Keratinocyte (primary cell): ENCODE data around the gene LIG1. TPM values are rescaled to one million over a fixed set of nuclear protein-coding genes. Genes with fewer than 3 reads are reported as not detected.

ENCODE experiments used
- DNase-seq: peaks from one replicate; pipeline ENCODE4 v3.0.0-alpha.2; 2011; ENCODE audit warnings: low read depth, missing footprints, low spot score
- FAIRE-seq: peaks from 2 replicates; lab custom pipeline; 2011; peaks lifted over from hg19 to GRCh38; lab: Jason Lieb, UNC
- H2AFZ ChIP-seq: 2 replicates; pipeline ENCODE4 v1.6.0; 2012; ENCODE audit warnings: low read length, control low read depth, inconsistent platforms; ENCODE audit not compliant: control insufficient read depth
- H3K27ac ChIP-seq: 2 replicates; pipeline ENCODE4 v1.5.1; 2011; ENCODE audit warnings: low read length; ENCODE audit not compliant: control insufficient read depth, insufficient read depth
- H3K27me3 ChIP-seq: 3 replicates; pipeline ENCODE4 v1.6.0; 2011; ENCODE audit warnings: low read length; ENCODE audit not compliant: control insufficient read depth, insufficient read depth; ENCODE audit errors: extremely low read depth
- H3K36me3 ChIP-seq, 2 experiments: 2 replicates in 1 of 2; 3 replicates in 1 of 2; pipeline ENCODE4 v1.5.1; 2011; ENCODE audit warnings: low read length in 2 of 2, mild to moderate bottlenecking in 1 of 2; ENCODE audit not compliant: control insufficient read depth in 2 of 2, insufficient read depth in 2 of 2; ENCODE audit errors: extremely low read depth in 1 of 2
- H3K4me1 ChIP-seq: 3 replicates; pipeline ENCODE4 v1.5.1; 2011; ENCODE audit warnings: low read length; ENCODE audit not compliant: control insufficient read depth, insufficient read depth; ENCODE audit errors: extremely low read depth
- H3K4me2 ChIP-seq: 3 replicates; pipeline ENCODE4 v1.6.0; 2011; ENCODE audit warnings: low read depth, low read length; ENCODE audit not compliant: control insufficient read depth, insufficient read depth; ENCODE audit errors: extremely low read depth
- H3K4me3 ChIP-seq, 3 experiments: fragments of 200-600 bp in 1 of 3; sonication (generic) in 1 of 3; 2 replicates in 2 of 3; 3 replicates in 1 of 3; pipeline ENCODE4 v1.5.1; 2011 to 2016; ENCODE audit warnings: low read length in 3 of 3, mild to moderate bottlenecking in 3 of 3, control low read depth in 2 of 3, inconsistent platforms in 1 of 3, low read depth in 1 of 3, mixed read lengths in 1 of 3, mixed run types in 1 of 3, moderate library complexity in 1 of 3; ENCODE audit not compliant: control insufficient read depth in 2 of 3, insufficient read depth in 2 of 3; ENCODE audit errors: extremely low read depth in 1 of 3
- H3K79me2 ChIP-seq: 2 replicates; pipeline ENCODE4 v1.6.0; 2012; ENCODE audit warnings: low read length; ENCODE audit not compliant: control insufficient read depth, insufficient read depth
- H3K9ac ChIP-seq: 3 replicates; pipeline ENCODE4 v1.6.0; 2011; ENCODE audit warnings: low read length; ENCODE audit not compliant: control insufficient read depth, insufficient read depth; ENCODE audit errors: extremely low read depth
- H3K9me1 ChIP-seq: 3 replicates; pipeline ENCODE4 v1.6.0; 2011; ENCODE audit warnings: low read length; ENCODE audit not compliant: control insufficient read depth, insufficient read depth; ENCODE audit errors: extremely low read depth
- H3K9me3 ChIP-seq: 2 replicates; pipeline ENCODE4 v1.5.1; 2012; ENCODE audit warnings: low read depth, low read length; ENCODE audit not compliant: control insufficient read depth
- H4K20me1 ChIP-seq: 3 replicates; pipeline ENCODE4 v1.6.0; 2011; ENCODE audit warnings: low read length; ENCODE audit not compliant: control insufficient read depth, insufficient read depth; ENCODE audit errors: extremely low read depth
- CTCF ChIP-seq, 3 experiments: IDR thresholded peaks in 1 of 3; conservative IDR thresholded peaks in 1 of 3; optimal IDR thresholded peaks in 1 of 3; 2 replicates in 2 of 3; 3 replicates in 1 of 3; pipeline versions ENCODE3 to v1.5.1; 2011; ENCODE audit warnings: low read length in 3 of 3, mild to moderate bottlenecking in 3 of 3, moderate library complexity in 2 of 3, control low read depth in 1 of 3, inconsistent platforms in 1 of 3; ENCODE audit not compliant: insufficient read depth in 2 of 3; ENCODE audit errors: extremely low read depth in 1 of 3
- EZH2 ChIP-seq: IDR thresholded peaks from one replicate; pipeline ENCODE4 v1.6.1; 2012; ENCODE audit warnings: inconsistent platforms, mild to moderate bottlenecking, low read length, moderate library complexity
- dilution Hi-C: fragments of 300-500 bp; cut with MboI; formaldehyde crosslinking; loops from one replicate; pipeline ENCODE4 v1.7.0; 2020; ENCODE audit warnings: low sequenced_read_pairs; ENCODE audit not compliant: extremely low pct_ligation_motif_present
- polyA plus RNA-seq, 5 experiments: library from polyadenylated mRNA; depleted of rRNA in 3 of 5; stranded (reverse) in 3 of 5; stranded (forward) in 1 of 5; unstranded in 1 of 5; fragments of >200 nt; gene quantifications; 1 replicate in 1 of 5; 2 replicates in 3 of 5; 3 replicates in 1 of 5; pipeline versions ENCODE4 v1.2.1 to v1.2.3, GENCODE V29; 2011 to 2012; ENCODE audit warnings: missing spikeins in 2 of 5, low read depth in 1 of 5, low replicate concordance in 1 of 5

Gene LIG1
- polyA plus RNA-seq, 1 donor (not counting 4 experiments of a cell fraction or from before 2014, with no cell fraction given), result 16.5 TPM

- Histone ChIP-seq H3K9me3 (no peaks in the 10 kb centered on the region), H3K27me3 (no peaks in the 10 kb centered on the region), H3K4me1 (peaks cover 5% of the 10 kb centered on the region), H3K9me1 (no peaks in the 10 kb centered on the region), H3K79me2 (no peaks in the 10 kb centered on the region), H2AFZ (no peak overlapping the region), H3K27ac (no peak overlapping the region), H4K20me1 (no peaks in the 10 kb centered on the region), H3K9ac (no peak overlapping the region), H3K4me3 (no peak overlapping the region), H3K4me2 (no peak overlapping the region), H3K36me3 (no peaks in the 10 kb centered on the region)
- dilution Hi-C loops, result no loop called here
- DNase-seq, result no peak
- peak; percentile 57 to 69 (median 62) for TF ChIP-seq CTCF (optimal IDR thresholded peaks at IDR 0.05 in 1 of 3, IDR thresholded peaks at IDR 0.05 in 1 of 3, conservative IDR thresholded peaks at IDR 0.05 in 1 of 3; ENCODE audit: extremely low read depth in 1 of 3, insufficient read depth in 2 of 3, low read length in 3 of 3)
- TF ChIP-seq EZH2, result no peak
- FAIRE-seq, result no peak
Measured at GRCh38 chr19:48102870-48103751, 67.0 kb downstream of the LIG1 start.

GRCh38 chr19:48095612-48096175 lies 74.5 kb downstream of the LIG1 start:
- Histone ChIP-seq H3K9me1 (no peaks in the 10 kb centered on the region), H3K27me3 (peaks cover 9% of the 10 kb centered on the region), H3K27ac (no peak overlapping the region), H2AFZ (no peak overlapping the region), H3K9ac (no peak overlapping the region), H3K36me3 (no peaks in the 10 kb centered on the region), H3K4me3 (no peak overlapping the region), H3K9me3 (no peaks in the 10 kb centered on the region), H3K4me1 (no peaks in the 10 kb centered on the region), H4K20me1 (no peaks in the 10 kb centered on the region), H3K4me2 (no peak overlapping the region), H3K79me2 (no peaks in the 10 kb centered on the region)
- FAIRE-seq (no peak), DNase-seq (no peak)
- no peak for TF ChIP-seq EZH2
- no peak for TF ChIP-seq CTCF (optimal IDR thresholded peaks at IDR 0.05 in 1 of 3, IDR thresholded peaks at IDR 0.05 in 1 of 3, conservative IDR thresholded peaks at IDR 0.05 in 1 of 3; ENCODE audit: extremely low read depth in 1 of 3, insufficient read depth in 2 of 3, low read length in 3 of 3)
- dilution Hi-C loops, result no loop called here
